Ascending aorta (tissue), 2 donors: ENCODE data around the gene NUSAP1. TPM values are rescaled to one million over a fixed set of nuclear protein-coding genes. Genes with fewer than 3 reads are reported as not detected.
"Not testable (repeated sequence)": the region's sequence is repeated elsewhere in the genome, so short reads cannot be mapped to it uniquely, and the experiment has no call there.

Source experiments
- DNase-seq, 2 donors: peaks; one replicate each; pipeline ENCODE4 v3.0.0-alpha.2; 2019; ENCODE audit warnings: low spot score in 2 of 2
- H3K27ac ChIP-seq, 2 donors: fragments of 200-600 bp; sonication (generic); one replicate each; pipeline ENCODE4 v1.5.1; 2016 to 2017; ENCODE audit warnings: mild to moderate bottlenecking in 1 of 2
- H3K27me3 ChIP-seq: fragments of 200-600 bp; sonication (generic); one replicate; pipeline ENCODE4 v1.5.1; 2017
- H3K36me3 ChIP-seq, 2 donors: fragments of 200-600 bp; sonication (generic); one replicate each; pipeline ENCODE4 v1.5.1; 2016
- H3K4me1 ChIP-seq, 2 donors: fragments of 200-600 bp; sonication (generic); one replicate each; pipeline ENCODE4 v1.5.1; 2016 to 2017; ENCODE audit warnings: mild to moderate bottlenecking in 1 of 2
- H3K4me3 ChIP-seq, 2 donors: fragments of 200-600 bp; sonication (generic); one replicate each; pipeline ENCODE4 v1.5.1; 2016 to 2017; ENCODE audit warnings: mild to moderate bottlenecking in 1 of 2
- H3K9me3 ChIP-seq, 2 donors: fragments of 200-600 bp; sonication (generic); one replicate each; pipeline ENCODE4 v1.5.1; 2016
- intact Hi-C: fragments of 100-400 bp; cut with DNase I; formaldehyde crosslinking; loops from one replicate; pipeline ENCODE4 v1.15.1; 2023
- total RNA-seq: library from RNA; depleted of rRNA; stranded (reverse); fragments of >200 nt; gene quantifications from one replicate; pipeline ENCODE4 v1.1.0, GENCODE V29; 2016
- TF ChIP-seq, protein P1 (sequence below), 3 experiments: fragments of 200-600 bp in 2 of 3; fragments of 450-650 bp in 1 of 3; sonication (generic) in 2 of 3; IDR thresholded peaks; one replicate each; pipeline ENCODE4 v1.5.1; 2016 to 2019; ENCODE audit warnings: antibody characterized with exemption in 3 of 3, mild to moderate bottlenecking in 1 of 3, moderate library complexity in 1 of 3

Gene NUSAP1
- total RNA-seq, 1 donor from 2014 or later: not detected

DNA sequence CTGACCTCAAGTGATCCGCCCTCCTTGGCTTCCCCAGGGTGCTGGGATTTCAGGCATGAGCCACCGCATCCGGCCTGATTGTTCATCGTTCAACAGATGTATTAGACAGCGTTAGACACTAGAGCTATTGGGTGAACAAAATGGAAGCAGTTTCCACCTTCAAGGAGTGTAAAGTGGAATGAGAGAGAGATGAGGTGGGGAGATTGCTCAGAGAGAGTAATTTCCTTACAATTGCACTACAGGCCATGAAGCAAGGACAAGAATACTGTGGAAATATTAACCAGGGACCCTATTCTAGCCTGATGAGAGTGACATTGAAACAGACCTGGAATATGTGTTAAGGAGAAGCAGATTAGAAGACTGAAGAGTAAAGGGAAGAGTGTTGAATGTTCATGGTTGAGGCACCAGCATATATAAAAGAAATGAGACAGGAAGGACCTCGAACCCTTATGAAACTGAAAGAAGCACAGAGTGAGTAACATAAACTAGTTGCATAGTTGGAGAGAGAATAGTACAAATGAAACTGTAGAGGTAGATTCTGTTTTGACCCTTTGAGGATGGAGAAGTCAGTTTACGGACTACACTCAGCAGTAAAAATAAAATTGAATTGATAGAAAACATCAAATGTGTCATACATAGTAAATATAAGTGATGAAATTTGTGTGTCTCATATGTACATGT is 91.4 kb downstream of the NUSAP1 start:
- H3K4me1 ChIP-seq: no peaks in the 10 kb centered on the region
- no peak overlapping the region for H3K27ac ChIP-seq
- DNase-seq: no peak
- no peak overlapping the region for H3K4me3 ChIP-seq
- no peaks in the 10 kb centered on the region for H3K9me3 ChIP-seq
- TF ChIP-seq, protein P1, sequence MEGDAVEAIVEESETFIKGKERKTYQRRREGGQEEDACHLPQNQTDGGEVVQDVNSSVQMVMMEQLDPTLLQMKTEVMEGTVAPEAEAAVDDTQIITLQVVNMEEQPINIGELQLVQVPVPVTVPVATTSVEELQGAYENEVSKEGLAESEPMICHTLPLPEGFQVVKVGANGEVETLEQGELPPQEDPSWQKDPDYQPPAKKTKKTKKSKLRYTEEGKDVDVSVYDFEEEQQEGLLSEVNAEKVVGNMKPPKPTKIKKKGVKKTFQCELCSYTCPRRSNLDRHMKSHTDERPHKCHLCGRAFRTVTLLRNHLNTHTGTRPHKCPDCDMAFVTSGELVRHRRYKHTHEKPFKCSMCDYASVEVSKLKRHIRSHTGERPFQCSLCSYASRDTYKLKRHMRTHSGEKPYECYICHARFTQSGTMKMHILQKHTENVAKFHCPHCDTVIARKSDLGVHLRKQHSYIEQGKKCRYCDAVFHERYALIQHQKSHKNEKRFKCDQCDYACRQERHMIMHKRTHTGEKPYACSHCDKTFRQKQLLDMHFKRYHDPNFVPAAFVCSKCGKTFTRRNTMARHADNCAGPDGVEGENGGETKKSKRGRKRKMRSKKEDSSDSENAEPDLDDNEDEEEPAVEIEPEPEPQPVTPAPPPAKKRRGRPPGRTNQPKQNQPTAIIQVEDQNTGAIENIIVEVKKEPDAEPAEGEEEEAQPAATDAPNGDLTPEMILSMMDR (IDR thresholded peaks at IDR 0.05): no peak
- intact Hi-C loops: no loop called here
- no peaks in the 10 kb centered on the region for H3K27me3 ChIP-seq
- H3K36me3 ChIP-seq: no peaks in the 10 kb centered on the region

DNA sequence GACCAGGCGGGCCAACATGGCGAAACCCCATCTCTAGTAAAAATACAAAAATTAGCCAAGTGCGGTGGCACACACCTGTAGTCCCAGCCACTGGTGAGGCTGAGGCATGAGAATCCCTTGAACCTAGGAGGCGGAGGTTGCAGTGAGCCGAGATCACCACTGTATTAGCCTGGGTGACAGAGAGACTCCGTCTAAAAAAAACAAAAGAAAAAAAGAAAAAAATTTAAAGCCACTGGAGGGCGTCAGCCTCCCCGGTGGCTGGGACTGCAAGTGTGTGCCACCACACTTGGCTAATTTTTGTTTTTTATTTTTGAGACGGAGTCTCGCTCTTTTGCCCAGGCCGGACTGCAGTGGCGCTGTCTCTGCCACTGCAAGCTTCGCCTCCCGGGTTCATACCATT is 92.1 kb downstream of the NUSAP1 start:
- no peak for DNase-seq
- Histone ChIP-seq H3K36me3 (no peaks in the 10 kb centered on the region), H3K27me3 (no peaks in the 10 kb centered on the region), H3K9me3 (no peaks in the 10 kb centered on the region), H3K4me3 (no peak overlapping the region), H3K27ac (no peak overlapping the region), H3K4me1 (no peaks in the 10 kb centered on the region)
- intact Hi-C loops: no loop called here
- TF ChIP-seq, protein P1 (IDR thresholded peaks at IDR 0.05): no peak

GRCh38 chr15:41425907-41426306 is 93.2 kb downstream of the NUSAP1 start:
- H3K9me3 ChIP-seq, H3K36me3 ChIP-seq, H3K4me1 ChIP-seq, H3K27ac ChIP-seq, H3K4me3 ChIP-seq, intact Hi-C loops, DNase-seq, H3K27me3 ChIP-seq: not testable (repeated sequence)

DNA sequence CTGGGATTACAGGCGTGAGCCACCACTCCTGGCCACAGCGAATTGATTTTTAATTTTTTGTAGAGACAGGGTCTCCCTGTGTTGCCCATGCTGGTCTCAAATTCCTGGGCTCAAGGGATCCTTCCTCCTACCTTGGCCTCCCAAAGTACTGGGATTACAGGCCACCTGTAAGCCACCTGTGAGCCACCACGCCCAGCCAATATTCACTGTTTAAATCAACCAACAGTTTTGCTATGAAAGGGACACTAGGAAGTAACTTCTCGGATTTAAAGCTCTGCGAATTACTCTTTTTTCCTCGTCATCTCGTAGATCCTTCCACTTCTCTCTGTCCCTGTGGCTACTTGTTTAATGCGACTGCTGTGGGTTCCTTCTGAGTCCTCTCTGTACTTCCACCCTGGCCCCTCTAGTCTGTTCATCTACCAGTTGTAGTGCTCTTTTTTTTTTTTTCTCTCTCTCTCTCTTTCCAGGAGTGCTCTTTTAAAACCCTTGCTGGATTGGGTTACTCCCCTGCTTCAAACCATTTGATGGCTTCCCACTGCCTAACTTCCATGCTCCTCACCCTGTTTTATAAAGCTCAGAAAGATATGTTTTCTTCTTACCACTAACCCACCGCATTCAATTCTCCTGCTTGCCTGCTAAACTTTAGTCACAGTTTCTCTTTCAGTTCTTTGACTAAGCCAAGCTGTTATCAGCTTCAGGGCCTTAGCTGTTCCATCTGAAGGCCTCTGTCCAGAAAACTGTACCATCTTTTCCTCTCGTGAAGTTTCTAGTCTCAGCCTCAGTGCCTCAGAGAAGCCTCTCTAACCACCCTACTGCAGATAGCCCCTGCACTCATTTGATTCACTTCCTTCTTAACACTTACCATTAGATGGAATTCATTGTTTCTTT is 96.6 kb downstream of the NUSAP1 start:
- TF ChIP-seq, protein P1 (IDR thresholded peaks at IDR 0.05): no peak
- no peak overlapping the region for H3K4me3 ChIP-seq
- intact Hi-C loops: no loop called here
- no peak for DNase-seq
- no peaks in the 10 kb centered on the region for H3K27me3 ChIP-seq
- no peak overlapping the region for H3K27ac ChIP-seq
- no peaks in the 10 kb centered on the region for H3K36me3 ChIP-seq
- no peaks in the 10 kb centered on the region for H3K9me3 ChIP-seq
- H3K4me1 ChIP-seq: no peaks in the 10 kb centered on the region

Other genes with a start within 250 kb of the NUSAP1 start
- gene INO80, start 216.6 kb upstream of the NUSAP1 start, total RNA-seq: 57.8 TPM
- gene EXD1, start 102.1 kb upstream of the NUSAP1 start, total RNA-seq: not detected
- gene CHP1, start 101.6 kb upstream of the NUSAP1 start, total RNA-seq: 294 TPM
- gene OIP5, start 290 bp upstream of the NUSAP1 start, total RNA-seq: not detected
- 0.64 TPM for gene NDUFAF1, start 69.6 kb downstream of the NUSAP1 start, total RNA-seq
- gene RTF1, start 84.2 kb downstream of the NUSAP1 start, total RNA-seq: 9.4 TPM
- not detected for gene ITPKA, start 161.0 kb downstream of the NUSAP1 start, total RNA-seq
- gene LTK, start 180.9 kb downstream of the NUSAP1 start, total RNA-seq: not detected
- gene RPAP1, start 211.4 kb downstream of the NUSAP1 start, total RNA-seq: 59.4 TPM
- 7.0 TPM for gene TYRO3, start 226.3 kb downstream of the NUSAP1 start, total RNA-seq